NB4 (cell line): ENCODE data around the gene CTCFL.

ENCODE experiments used
- DNase-seq: peaks from one replicate; pipeline ENCODE4 v3.0.0; 2010; ENCODE audit warnings: low read depth
- H3K4me3 ChIP-seq: one replicate; pipeline ENCODE4 v1.5.1; 2011; ENCODE audit warnings: mild to moderate bottlenecking, low read depth, low read length, moderate library complexity
- CTCF ChIP-seq: IDR thresholded peaks from one replicate; pipeline ENCODE4 v1.5.1; 2012; ENCODE audit warnings: low read depth, low read length
- MAX ChIP-seq: IDR thresholded peaks from 2 replicates; pipeline ENCODE4 v1.6.1; 2011; ENCODE audit warnings: low read depth, low read length
- MYC ChIP-seq: IDR thresholded peaks from 2 replicates; pipeline ENCODE4 v1.6.1; 2011; ENCODE audit warnings: low read depth, low read length
- POLR2A ChIP-seq: IDR thresholded peaks from 2 replicates; pipeline ENCODE4 v1.6.1; 2011; ENCODE audit warnings: mild to moderate bottlenecking; ENCODE audit not compliant: insufficient read length; ENCODE audit errors: extremely low read depth

CTCFL gene

GRCh38 chr20:57485770-57486169 lies 39.2 kb downstream of the CTCFL start:
- no peak for DNase-seq
- TF ChIP-seq CTCF (no peak), MYC (no peak), POLR2A (no peak), MAX (no peak)
- no peak overlapping the region for H3K4me3 ChIP-seq

- DNase-seq = no peak
- no peak for TF ChIP-seq CTCF
- no peak for TF ChIP-seq POLR2A
- TF ChIP-seq MAX = no peak
- TF ChIP-seq MYC = no peak
- H3K4me3 ChIP-seq = no peak overlapping the region
These were observed 40.2 kb downstream of the CTCFL start for GRCh38 chr20:57484772-57485171.

- TF ChIP-seq MAX (no peak), POLR2A (no peak), CTCF (no peak), MYC (no peak)
- no peak overlapping the region for H3K4me3 ChIP-seq
- DNase-seq = no peak
These were observed 41.5 kb downstream of the CTCFL start for GRCh38 chr20:57483287-57484050.

- H3K4me3 ChIP-seq = no peak overlapping the region
- no peak for TF ChIP-seq MYC
- no peak for TF ChIP-seq CTCF
- TF ChIP-seq MAX = no peak
- TF ChIP-seq POLR2A = no peak
- DNase-seq = no peak
These were observed 42.1 kb downstream of the CTCFL start for GRCh38 chr20:57482796-57483195.

GRCh38 chr20:57482148-57482547 lies 42.8 kb downstream of the CTCFL start:
- no peak for TF ChIP-seq POLR2A
- TF ChIP-seq MYC = no peak
- no peak for TF ChIP-seq MAX
- TF ChIP-seq CTCF = no peak
- no peak overlapping the region for H3K4me3 ChIP-seq
- peak; percentile 57 for DNase-seq
